ENCODE results near the gene RPP21. TPM values are rescaled to one million over a fixed set of nuclear protein-coding genes. Genes with fewer than 3 reads are reported as not detected.
A peak's percentile ranks its signal among the peaks of the same experiment; 100 is the strongest.

RPP21 gene
- total RNA-seq, 1 donor from 2014 or later = 33.5 TPM

GRCh38 chr6:30378290-30378937 lies 33.5 kb downstream of the RPP21 start:
- TF ChIP-seq CTCF (IDR thresholded peaks at IDR 0.05; ENCODE audit: insufficient read depth, low read depth, low read length) (no peak), EZH2 (IDR thresholded peaks at IDR 0.05; ENCODE audit: insufficient read depth, low read length) (no peak)
- Histone ChIP-seq H3K9ac (ENCODE audit: low read length) (no peak overlapping the region), H3K79me2 (ENCODE audit: insufficient read depth, low read length) (no peaks in the 10 kb centered on the region), H3K36me3 (ENCODE audit: insufficient read depth, low read length) (no peaks in the 10 kb centered on the region), H2AFZ (ENCODE audit: low read depth, low read length) (no peak overlapping the region), H3K27ac (ENCODE audit: low read depth, low read length) (no peak overlapping the region), H3K4me2 (ENCODE audit: low read length) (no peak overlapping the region), H3K9me3 (ENCODE audit: insufficient read depth, low read depth, low read length) (no peaks in the 10 kb centered on the region), H3K4me1 (ENCODE audit: insufficient read depth, low read length) (no peaks in the 10 kb centered on the region), H3K27me3 (ENCODE audit: insufficient read depth, low read length) (peaks cover 27% of the 10 kb centered on the region), H4K20me1 (ENCODE audit: insufficient read depth, low read length) (no peaks in the 10 kb centered on the region), H3K4me3 (ENCODE audit: insufficient read depth, low read depth, low read length) (no peak overlapping the region)
- Mint-ChIP-seq H3K36me3 (ENCODE audit: low read depth, unreplicated experiment) (no peaks in the 10 kb centered on the region), H3K27me3 (ENCODE audit: low read depth, unreplicated experiment) (peaks cover 68% of the 10 kb centered on the region), H3K4me1 (ENCODE audit: low read depth, unreplicated experiment) (no peaks in the 10 kb centered on the region), H3K27ac (ENCODE audit: unreplicated experiment) (no peak overlapping the region), H3K9me3 (ENCODE audit: unreplicated experiment) (no peaks in the 10 kb centered on the region), H3K4me3 (ENCODE audit: unreplicated experiment) (no peak overlapping the region)
- no peak for FAIRE-seq
- DNase-seq (ENCODE audit: low read depth) = peak; percentile 5

DNA sequence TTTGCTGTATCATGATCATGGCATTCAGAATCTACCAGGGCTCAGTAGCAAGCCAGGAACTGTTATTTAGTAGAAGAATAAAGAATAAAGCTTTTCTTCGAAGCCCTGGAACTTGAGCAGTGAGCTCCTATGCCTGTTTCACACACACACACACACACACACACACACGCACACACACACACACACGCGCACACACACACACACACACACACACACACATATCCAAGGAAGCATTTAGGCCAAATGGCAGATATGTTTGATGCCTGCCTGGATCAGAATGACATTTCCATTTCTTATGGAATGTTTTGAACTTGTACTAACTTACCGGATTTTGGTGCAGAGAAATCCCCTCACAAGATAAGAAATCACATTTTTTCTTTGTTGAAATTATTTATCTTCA lies 35.5 kb downstream of the RPP21 start:
- Mint-ChIP-seq H3K36me3 (ENCODE audit: low read depth, unreplicated experiment) (no peaks in the 10 kb centered on the region), H3K27ac (ENCODE audit: unreplicated experiment) (no peak overlapping the region), H3K27me3 (ENCODE audit: low read depth, unreplicated experiment) (peaks cover 65% of the 10 kb centered on the region)

More for the DNA sequence above, 35.5 kb downstream of the RPP21 start:
- Mint-ChIP-seq H3K9me3 (ENCODE audit: unreplicated experiment) (no peaks in the 10 kb centered on the region), H3K4me1 (ENCODE audit: low read depth, unreplicated experiment) (no peaks in the 10 kb centered on the region), H3K4me3 (ENCODE audit: unreplicated experiment) (no peak overlapping the region)
- Histone ChIP-seq H3K9me3 (ENCODE audit: insufficient read depth, low read depth, low read length) (no peaks in the 10 kb centered on the region), H3K27ac (ENCODE audit: low read depth, low read length) (no peak overlapping the region), H4K20me1 (ENCODE audit: insufficient read depth, low read length) (no peaks in the 10 kb centered on the region), H3K4me1 (ENCODE audit: insufficient read depth, low read length) (no peaks in the 10 kb centered on the region), H2AFZ (ENCODE audit: low read depth, low read length) (no peak overlapping the region), H3K79me2 (ENCODE audit: insufficient read depth, low read length) (no peaks in the 10 kb centered on the region), H3K36me3 (ENCODE audit: insufficient read depth, low read length) (no peaks in the 10 kb centered on the region), H3K27me3 (ENCODE audit: insufficient read depth, low read length) (peaks cover 21% of the 10 kb centered on the region), H3K9ac (ENCODE audit: low read length) (no peak overlapping the region), H3K4me2 (ENCODE audit: low read length) (no peak overlapping the region), H3K4me3 (ENCODE audit: insufficient read depth, low read depth, low read length) (no peak overlapping the region)
- TF ChIP-seq EZH2 (IDR thresholded peaks at IDR 0.05; ENCODE audit: insufficient read depth, low read length) = no peak
- no peak for TF ChIP-seq CTCF (IDR thresholded peaks at IDR 0.05; ENCODE audit: insufficient read depth, low read depth, low read length)
- DNase-seq (ENCODE audit: low read depth) (no peak), FAIRE-seq (no peak)

All from astrocyte (in vitro differentiated cells and primary cell).